GF-D8 (cell line): Measurements from ENCODE around the gene IYD.

ENCODE experiments used
- DNase-seq: peaks from one replicate; lab custom pipeline; 2025; lab: John Stamatoyannopoulos, UW

Gene IYD, protein sequence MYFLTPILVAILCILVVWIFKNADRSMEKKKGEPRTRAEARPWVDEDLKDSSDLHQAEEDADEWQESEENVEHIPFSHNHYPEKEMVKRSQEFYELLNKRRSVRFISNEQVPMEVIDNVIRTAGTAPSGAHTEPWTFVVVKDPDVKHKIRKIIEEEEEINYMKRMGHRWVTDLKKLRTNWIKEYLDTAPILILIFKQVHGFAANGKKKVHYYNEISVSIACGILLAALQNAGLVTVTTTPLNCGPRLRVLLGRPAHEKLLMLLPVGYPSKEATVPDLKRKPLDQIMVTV

DNA sequence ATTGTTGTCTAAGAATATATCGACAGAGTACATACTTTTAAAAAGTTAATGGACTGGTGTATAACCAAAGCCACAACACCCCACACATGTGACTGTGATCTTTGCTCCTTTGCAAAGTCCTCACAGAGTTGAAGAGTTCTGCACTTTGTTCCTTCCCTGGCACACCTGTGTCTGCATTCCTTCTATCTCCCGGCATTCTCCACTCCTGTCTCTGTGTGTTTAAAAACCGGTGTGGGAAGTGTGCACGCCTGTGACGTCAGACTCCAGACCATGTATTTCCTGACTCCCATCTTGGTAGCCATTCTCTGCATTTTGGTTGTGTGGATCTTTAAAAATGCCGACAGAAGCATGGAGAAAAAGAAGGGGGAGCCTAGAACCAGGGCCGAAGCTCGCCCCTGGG is at the start of gene IYD:
IYD (plus strand) TSS at position 251 of the 400 bp plus-strand sequence; CDS start at position 271, 20 bp downstream.
- DNase-seq, result no peak

DNA sequence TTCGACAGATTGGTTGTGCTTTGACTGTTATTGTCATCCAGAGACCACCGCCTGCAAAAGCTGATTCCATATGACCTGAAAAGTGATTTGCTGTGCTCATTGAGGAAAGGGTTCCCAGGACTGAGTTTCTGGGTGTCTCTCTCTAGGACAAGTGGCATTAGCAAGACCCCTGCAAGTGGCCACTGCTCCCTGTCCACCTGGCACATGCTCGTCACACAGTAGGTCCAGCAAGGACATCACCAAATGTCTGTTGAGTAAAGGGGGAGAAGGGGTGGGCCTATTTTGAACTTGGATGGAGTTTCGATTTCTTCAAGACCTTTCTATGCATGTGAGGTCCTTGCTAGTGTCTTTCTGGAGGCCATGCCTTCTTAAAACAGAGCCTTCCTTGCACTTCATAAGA is 48.9 kb upstream of the IYD start:
- DNase-seq, result no peak

DNA sequence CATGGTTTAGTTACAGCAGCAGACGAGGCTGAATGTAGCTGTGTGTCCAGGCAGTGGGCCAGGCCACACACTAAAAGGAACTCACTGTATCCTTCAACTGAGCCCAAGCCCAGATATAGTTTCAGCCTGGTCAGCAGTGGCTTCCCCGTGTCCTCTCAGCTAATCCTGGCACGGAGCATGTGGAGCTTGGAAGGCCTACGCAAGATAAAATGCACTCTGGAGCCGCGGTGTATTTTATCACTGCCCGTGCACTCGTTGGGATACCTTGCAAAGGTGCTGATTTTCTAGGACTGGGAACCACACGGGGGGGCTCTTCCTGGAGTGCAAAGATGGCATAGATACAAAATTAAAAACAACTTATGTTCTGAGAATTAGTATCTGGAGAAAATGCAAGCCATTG is 48.4 kb upstream of the IYD start:
- no peak for DNase-seq

DNA sequence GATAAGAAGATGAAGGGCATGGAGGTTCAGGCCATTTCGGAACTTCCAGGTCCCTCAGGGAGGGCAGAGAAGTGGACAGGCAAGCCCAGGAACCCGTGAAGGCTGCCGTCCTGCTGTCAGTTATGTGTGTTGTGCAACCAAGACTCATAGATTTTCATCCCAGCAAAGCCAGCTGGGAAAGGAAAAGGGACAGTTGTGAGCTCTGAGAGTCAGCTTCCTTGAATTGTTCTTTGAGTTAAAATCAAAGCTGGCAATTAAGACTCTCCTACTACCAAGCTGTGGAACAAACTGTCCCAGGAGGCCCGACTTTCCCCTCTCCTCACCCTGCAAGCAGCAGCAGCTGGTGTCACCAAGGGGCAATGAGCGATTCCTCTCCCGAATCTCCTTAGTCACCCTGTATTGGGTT is 46.3 kb upstream of the IYD start:
- no peak for DNase-seq

DNA sequence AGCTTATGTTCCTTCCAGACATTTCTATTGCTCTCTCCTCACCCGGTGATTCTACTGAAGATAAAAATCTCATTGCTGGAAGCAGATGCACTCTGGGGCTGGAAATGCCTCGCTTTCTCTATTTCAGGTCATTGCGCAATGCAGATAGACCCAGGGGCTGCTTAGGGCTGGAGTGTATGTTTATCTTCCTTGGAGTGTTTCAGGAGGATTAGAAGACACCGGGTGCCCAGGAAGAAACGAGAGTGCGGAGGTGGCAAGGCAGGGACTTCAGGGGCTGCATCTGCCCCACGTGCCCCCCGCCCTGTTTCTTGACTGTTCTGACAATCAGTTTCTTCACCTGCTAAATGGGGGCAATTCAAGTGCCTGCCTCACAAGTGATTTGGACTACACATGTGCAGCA is 45.6 kb upstream of the IYD start:
- DNase-seq, result no peak

DNA sequence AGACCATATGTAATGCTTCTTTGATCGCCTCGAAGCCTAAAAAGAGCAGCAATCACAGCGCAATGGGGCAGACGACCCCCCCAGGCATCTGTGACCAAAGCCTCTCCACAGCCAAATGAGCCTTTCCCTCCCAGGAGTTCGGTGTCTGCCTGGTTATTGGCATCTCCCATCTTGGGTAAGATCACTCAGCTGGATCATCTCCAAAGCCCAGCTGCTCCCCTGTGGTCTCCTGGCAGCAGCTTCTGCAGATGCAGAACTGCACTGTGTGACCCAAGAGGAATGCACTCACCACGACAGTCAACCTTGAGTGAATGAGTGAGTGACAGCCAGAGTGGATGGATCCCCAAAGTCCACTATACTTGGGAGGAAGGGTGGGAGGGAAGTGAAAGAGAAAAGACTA is 44.8 kb upstream of the IYD start:
- no peak for DNase-seq

DNA sequence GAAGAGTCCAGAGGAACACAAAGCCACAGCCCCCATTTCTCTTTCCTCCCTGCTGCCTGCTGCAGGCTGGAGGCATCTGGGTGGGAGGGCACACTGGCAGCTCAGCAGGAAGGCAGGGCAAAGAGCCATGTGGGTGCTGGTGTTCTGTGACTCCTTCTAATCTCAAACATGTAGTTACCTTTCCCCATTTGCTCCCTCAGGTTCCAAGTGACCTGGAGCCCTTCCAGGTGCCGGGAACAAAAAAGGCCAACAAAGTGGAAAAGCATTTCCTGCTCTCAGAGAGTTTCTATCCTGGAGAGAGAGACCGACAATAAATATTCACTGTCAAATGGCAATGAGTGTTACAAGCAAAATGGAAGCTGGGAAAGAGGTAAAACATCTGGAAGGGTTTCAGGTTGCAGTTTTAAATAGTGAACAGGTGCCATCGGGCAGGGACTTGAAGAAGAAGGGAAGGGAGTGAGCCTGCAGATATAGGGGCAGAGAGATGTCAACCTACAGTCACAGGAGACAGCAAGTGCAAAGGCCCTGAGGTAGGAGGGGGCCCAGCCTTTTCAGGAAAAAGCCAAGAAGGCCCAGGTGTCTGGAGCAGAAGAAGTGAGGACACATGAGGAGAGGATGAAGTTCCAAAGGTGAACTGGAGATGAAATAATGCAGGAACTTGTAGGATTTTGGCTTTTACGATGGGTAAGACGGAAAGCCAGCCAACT is 43.6 kb upstream of the IYD start:
- DNase-seq, result no peak

DNA sequence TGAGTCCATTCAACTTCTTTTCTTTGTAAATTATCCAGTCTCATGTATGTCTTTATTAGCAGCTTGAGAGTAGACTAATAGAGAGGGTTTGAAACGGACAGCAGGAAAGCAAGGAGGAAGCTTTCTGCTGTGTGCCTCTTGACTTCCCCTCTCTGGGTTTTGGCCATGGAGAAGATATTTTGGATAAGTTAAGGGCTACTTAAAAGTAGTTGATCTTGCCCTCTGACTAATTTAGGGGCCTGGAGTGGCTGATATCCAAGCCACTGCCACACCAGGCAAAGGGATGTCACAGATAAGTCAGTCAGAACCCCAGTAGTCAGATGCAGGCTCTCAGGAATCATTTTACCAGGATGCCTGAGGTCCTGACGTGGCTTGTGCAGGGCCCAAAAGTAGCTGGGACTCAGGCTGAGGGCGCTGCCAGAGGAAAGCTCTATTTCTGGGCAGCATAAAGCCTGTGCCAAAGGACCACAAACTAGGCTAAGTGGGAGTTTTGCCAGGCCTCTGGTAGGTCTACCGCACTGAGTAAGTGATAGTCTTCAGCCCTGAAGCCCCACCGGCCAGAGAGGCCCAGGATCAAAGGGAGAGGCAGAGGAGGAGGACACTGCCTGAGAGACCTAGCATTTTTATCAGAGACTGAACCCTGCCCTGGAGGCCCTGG is 41.6 kb upstream of the IYD start:
- DNase-seq, result no peak

DNA sequence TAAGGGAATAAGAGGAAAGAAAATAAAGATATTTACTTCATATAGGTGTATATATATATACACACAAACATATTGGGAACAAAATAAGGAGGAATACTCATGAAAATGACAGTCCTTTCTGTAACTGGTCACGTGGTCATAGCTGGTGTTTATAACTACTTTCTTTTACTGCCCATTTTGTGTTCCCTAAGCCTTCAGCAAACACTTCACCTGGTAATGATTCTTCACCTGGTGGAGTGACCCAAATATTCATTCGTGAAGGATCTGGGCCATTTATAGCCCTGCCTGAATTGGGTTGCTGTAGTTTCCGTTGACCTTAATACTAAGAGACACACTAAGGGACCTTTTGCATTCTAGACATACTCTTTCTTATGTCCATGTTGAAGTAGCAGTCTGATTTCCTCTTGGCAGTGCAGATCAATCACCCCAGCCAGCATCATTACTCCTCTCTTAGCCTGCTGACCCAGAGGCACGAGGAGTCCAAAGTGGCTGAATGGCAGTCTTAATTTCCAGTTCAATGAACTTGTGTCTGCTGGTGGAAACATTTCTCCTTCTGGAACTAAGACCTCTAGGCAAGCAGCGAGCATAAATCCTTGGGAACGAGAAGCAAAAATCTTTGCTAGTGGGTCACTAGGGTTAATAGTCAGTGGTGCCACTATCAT is 39.9 kb upstream of the IYD start:
- no peak for DNase-seq

DNA sequence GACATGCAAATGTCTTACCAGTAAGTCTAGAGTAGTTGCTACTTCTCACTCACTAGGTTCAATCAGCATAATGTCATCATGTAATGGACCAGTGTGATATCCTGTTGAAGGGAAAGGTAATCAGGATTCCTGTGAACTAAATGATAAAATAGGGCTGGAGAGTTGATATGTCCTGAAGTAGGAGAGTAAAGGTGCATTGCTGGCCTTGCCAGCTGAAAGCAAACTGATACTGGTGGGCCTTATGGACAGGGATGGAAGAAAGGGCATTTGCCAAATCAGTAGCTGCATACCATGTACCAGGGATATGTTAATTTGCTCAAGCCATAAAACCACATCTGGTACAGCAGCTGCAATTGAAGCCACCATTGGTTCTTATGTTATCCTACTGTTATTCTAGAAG is 37.5 kb upstream of the IYD start:
- DNase-seq, result no peak

DNA sequence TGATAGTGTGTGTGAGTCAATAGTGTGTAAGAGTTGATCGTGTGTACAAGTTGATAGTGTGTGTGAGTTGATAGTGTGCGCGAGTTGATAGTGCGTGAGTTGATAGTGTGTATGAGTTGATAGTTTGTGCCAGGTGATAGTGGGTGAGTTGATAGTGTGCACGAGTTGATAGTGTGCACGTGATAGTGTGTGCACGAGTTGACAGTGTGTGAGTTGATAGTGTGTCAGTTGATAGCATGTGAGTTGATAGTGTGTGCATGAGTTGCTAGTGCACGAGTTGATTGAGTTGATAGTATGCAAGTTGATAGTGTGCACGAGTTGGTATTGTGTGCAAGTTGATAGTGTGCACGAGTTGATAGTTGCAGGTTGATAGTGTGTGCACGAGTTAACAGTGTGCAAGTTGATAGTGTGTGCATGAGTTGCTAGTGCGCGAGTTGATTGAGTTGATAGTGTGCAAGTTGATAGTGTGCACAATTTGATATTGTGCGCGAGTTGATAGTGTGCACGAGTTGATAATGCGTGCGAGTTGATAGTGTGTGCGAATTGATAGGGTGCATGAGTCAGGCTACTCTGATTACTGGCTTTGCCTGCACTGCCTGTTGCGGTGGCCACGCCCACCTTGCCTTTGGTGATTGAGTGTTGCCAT is 35.8 kb upstream of the IYD start:
- DNase-seq, result no peak

DNA sequence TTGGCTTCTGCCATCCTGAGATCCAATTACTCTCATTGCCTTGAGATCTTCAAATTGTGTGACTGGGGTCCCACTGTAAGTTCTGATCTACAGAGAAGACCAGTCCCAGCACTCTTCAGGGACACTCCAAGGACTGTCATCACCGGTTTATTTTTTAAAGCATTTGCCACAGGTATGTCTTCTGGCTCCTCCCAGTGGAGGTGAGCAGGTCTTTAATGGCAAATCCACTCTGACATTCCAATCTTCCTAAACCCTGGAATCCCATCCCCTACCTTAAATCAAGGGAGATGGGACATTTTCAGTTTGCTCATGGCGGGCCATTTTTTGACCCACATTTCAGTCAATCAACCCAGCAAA is 35.2 kb upstream of the IYD start:
- no peak for DNase-seq

DNA sequence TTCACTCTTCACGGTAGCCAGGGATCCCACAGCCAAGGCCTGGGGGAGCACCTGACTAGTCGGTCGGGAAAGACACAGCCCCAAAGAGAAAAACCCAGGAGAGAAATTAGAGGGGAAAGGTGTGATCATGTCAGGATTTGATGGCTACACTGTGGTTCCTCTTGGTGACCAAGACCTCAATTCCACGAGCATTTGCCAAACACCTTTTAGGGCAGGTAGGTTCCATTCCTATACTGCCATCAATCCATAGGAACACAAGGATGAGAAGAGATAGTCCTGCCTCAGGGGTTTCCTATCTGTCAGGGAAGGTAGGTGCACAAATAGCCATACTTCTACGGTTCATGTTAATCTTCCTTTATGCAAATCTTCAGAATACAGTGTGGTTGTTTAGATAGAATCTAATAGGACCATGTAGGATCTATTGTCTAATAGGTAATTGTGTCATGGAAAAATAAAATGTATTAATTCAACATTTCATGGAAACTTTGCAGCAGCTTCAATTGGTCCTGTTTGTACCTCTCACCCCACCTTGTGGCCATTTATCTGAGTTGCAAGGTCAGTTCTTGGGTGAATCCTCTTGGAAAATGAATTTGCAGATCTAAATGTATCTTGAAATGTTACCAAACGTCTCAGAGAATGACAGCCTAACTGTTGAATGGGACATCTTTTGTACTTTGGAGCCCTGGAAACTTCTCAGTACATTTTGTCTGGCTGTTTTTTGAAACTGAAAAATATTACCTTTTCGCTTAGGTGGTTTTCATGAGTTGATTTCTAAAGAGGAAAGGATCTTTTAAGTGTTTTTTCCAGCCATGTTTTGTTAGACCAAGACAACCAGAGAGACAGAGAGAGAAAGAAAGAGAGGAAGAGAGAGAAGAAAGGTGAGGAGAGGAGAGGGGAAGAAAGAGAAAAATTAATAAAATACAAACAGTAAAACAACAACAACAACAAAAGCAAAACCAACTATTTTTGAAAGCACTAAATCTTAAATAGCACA is 33.7 kb upstream of the IYD start:
- no peak for DNase-seq

DNA sequence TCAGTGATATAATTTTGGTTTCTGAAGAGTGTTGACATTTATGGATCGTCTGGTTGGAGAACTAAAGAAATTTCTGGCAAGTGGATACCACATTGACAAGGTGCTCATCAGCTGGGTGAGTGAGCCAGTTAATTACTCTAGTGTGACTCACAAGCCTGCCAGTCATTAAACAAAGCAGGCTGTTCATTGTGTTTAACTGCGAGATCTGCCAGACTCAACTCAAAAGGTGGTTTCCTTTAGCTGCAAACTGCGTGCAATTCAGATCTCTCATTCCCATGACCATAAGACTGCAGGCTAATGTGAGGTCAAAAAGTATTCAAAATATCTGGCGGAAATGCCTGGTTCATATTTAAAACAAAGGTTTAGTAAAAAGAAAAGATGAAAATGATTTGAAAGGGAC is 32.5 kb upstream of the IYD start:
- no peak for DNase-seq

DNA sequence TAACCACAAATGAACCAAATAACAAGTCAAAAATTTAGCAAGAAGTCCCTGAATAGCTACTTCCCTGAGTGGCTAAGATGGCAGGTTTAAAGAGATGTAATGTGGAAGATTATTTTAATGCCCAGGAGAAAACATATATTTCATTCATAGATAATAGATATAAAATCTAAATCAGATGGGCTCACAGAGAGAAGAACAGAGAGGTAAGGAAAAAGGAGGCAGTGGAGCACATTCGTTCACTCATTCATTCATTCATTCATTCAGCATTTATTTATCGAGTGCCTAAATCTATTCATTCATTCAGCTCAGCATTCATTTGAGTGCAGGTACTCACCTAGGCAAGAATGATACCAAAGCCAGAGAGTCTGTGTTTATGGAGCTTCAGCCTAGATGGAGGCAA is 32.1 kb upstream of the IYD start:
- DNase-seq, result no peak

DNA sequence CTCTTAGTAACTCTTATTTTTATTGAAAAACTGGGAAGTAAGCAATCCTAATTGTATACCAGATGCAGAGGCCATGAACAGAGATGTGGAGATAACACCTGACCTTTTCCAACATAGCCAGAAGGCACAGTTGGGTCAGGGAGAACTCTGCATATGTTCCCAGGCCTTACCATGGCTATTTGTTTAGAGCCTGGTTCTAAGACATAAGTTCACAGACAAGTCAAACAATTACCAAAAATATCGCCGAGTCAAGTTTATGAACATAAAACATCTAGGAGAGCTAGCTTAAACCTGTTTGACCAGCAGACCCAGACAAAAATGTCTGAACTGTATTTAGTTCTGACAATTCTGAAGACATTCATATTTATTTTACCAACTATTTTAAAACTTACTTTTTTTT is 26.7 kb upstream of the IYD start:
- no peak for DNase-seq

DNA sequence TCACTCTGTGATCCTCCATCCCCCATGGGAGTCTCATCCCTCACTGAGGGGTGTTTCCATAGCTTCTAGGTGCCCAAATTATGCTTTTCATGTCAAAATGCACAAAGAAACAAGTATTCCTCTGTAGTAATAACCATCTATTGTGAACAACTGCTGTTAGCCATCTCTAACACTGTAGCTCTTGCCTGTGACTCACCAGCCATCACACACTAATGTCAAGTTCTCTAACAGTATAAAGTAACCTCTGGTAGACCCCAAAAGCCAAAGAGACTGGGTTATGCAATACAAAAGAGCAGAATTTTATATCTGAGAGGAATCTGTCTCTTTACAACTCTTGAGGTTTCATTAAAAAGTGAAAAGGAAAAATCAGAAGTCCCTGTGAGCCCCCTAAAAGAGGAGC is 25.4 kb upstream of the IYD start:
- DNase-seq, result no peak

DNA sequence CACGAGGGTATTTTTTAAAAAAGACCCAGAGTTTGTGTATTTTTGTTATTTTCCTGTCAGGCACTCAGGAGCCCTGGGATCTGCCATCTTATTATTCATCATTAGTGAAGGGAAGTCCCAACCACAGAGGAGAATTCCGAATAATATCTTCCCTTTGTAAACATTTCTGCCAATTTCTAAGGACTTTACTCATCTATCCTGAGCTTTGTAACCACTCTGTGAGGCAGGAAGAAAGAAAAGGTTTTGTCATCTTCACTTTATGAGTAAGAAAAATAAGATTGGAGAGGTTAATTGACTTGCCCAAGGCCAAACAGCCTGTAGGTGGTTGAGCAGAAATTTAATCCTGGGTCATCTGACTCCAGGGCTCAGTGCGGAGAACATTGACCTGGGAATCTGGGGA is 23.0 kb upstream of the IYD start:
- no peak for DNase-seq

DNA sequence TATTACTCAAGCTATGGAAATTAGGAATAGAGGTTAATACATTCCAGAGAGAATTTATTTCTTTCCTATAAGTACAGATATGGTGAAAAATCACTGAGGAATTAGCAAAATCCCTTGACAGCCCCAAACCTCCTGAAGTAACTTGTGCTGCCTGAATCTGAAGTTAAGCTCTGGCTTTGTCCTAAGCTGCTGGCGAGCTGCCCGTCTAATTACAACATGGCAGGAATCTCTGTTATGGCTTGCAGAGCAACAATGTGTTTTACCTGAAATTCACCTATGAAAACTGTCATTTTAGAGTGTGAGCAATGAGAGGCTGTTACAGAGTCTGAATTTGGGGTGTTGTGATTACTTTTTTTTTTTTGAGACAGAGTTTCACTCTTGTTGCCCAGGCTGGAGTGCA is 22.5 kb upstream of the IYD start:
- no peak for DNase-seq

DNA sequence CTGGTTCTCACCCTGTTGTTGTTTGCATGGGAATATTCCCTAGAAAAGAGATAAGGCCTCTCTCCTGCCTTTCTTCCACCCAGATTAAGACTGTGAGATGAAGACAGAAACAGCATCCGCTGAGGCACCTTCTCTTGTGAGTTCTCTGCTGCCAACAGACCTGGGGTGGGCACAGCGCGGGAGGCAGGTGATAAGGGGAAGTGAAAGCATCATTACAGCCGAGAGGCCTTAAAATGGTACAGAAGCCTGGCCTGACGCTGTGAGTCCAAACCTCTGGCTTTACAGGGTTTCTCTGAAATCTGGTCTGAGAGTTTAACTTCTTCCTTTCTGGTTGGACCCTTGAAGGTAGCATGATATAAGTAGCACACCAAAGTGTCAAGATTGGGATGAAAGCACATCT is 21.0 kb upstream of the IYD start:
- no peak for DNase-seq

DNA sequence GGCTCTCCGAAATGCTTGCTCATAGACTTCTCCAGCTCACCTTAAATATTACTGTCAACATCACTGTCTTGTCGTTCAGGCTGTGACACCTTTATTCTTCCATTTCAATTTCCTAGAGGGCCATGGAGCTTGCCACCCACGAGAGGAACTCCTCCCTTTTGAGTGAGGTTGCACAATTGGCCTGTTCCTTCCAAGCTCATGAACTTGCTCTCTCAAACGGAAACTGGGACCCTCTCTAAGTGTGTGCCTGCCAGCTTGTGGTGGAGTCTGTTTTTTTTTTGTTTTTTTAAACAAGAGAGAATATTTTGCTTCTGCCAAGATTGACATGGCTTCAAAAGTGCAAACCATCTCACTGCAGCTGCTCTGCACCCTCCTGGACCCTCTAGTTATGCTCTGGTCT is 19.3 kb upstream of the IYD start:
- DNase-seq, result no peak
